SK-N-MC (cell line): ENCODE data around the gene NRXN3.

Experiments
- EZH2 ChIP-seq: fragments of 200-600 bp; sonication (generic); IDR thresholded peaks from one replicate; pipeline ENCODE4 v1.6.1; 2017; ENCODE audit warnings: antibody characterized with exemption
- FOXP2 ChIP-seq: optimal IDR thresholded peaks from 2 replicates; pipeline ENCODE3; 2011; ENCODE audit warnings: mild to moderate bottlenecking, moderate library complexity; ENCODE audit not compliant: insufficient read depth; ENCODE audit errors: extremely low read length, control extremely low read depth

DNA sequence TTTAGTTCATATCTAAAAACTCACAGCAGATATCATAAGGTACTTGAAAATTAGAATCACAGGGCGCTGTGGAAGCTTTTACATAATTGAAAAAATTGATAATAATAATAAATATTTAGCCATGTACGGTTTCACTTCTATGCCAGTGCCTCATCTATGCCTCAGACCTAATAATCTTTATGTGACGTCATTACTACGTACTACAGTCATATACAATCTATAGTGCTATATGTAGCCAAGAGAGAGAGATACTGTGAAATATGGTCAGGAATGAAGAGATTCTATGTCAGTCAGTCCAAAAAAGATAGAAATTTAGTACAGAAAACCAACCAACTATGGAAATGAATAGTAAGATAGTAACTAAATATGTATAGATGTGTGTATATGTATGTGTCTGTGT, 1010.5 kb downstream of the NRXN3 start:
- no peak for TF ChIP-seq EZH2
- no peak for TF ChIP-seq FOXP2
